Loucy (cell line): ENCODE results near the gene ARHGAP32.

Experiments used
- H2AFZ ChIP-seq: fragments of 200-600 bp; sonication (generic); 2 replicates; pipeline ENCODE4 v1.6.0; 2016; ENCODE audit warnings: antibody characterized with exemption, mild to moderate bottlenecking, low read length, moderate library complexity
- H3F3A ChIP-seq: fragments of 200-600 bp; 2 replicates; pipeline ENCODE4 v1.6.0; 2016; ENCODE audit warnings: antibody characterized with exemption, low read depth, mild to moderate bottlenecking
- H3K27me3 ChIP-seq: fragments of 200-600 bp; sonication (generic); 2 replicates; pipeline ENCODE4 v1.6.1; 2014; ENCODE audit warnings: low read length, mild to moderate bottlenecking; ENCODE audit not compliant: insufficient read depth, poor library complexity, severe bottlenecking
- H3K36me3 ChIP-seq: fragments of 200-600 bp; sonication (generic); 2 replicates; pipeline ENCODE4 v1.6.1; 2016; ENCODE audit warnings: low read length; ENCODE audit not compliant: insufficient read depth
- H3K4me1 ChIP-seq: fragments of 200-600 bp; sonication (generic); 2 replicates; pipeline ENCODE4 v1.5.1; 2014; ENCODE audit warnings: low read length, mild to moderate bottlenecking; ENCODE audit not compliant: insufficient read depth, poor library complexity, severe bottlenecking
- H3K4me2 ChIP-seq: fragments of 200-600 bp; sonication (generic); 2 replicates; pipeline ENCODE4 v1.6.0; 2014; ENCODE audit warnings: antibody characterized with exemption, low read length, low read depth, mild to moderate bottlenecking; ENCODE audit not compliant: poor library complexity, severe bottlenecking
- H3K4me3 ChIP-seq: fragments of 200-600 bp; sonication (generic); 2 replicates; pipeline ENCODE4 v1.5.1; 2014; ENCODE audit warnings: low read length, mild to moderate bottlenecking, mixed read lengths; ENCODE audit not compliant: poor library complexity, severe bottlenecking
- H3K79me2 ChIP-seq: fragments of 200-600 bp; sonication (generic); 2 replicates; pipeline ENCODE4 v1.6.1; 2014; ENCODE audit warnings: low read length; ENCODE audit not compliant: insufficient read depth
- H3K9ac ChIP-seq: fragments of 200-600 bp; sonication (generic); 2 replicates; pipeline ENCODE4 v1.6.0; 2014; ENCODE audit warnings: mild to moderate bottlenecking, low read depth, low read length, moderate library complexity; ENCODE audit not compliant: poor library complexity, severe bottlenecking
- H3K9me2 ChIP-seq: fragments of 200-600 bp; sonication (generic); replicated peaks from 2 replicates; pipeline ENCODE4 v1.6.1; 2016; ENCODE audit warnings: low read depth, low read length, mixed read lengths
- H3K9me3 ChIP-seq: fragments of 200-600 bp; sonication (generic); 2 replicates; pipeline ENCODE4 v1.6.1; 2014; ENCODE audit warnings: mild to moderate bottlenecking, antibody characterized with exemption, low read length, low read depth; ENCODE audit not compliant: insufficient read depth
- H4K20me1 ChIP-seq: fragments of 200-600 bp; sonication (generic); 2 replicates; pipeline ENCODE4 v1.6.0; 2014; ENCODE audit warnings: antibody characterized with exemption, low read length, mild to moderate bottlenecking; ENCODE audit not compliant: insufficient read depth, poor library complexity, severe bottlenecking
- CTCF ChIP-seq: fragments of 200-600 bp; sonication (generic); conservative IDR thresholded peaks from 2 replicates; pipeline ENCODE4 v1.5.1; 2014; ENCODE audit warnings: mild to moderate bottlenecking, antibody characterized with exemption, low read length
- EZH2phosphoT487 ChIP-seq: fragments of 200-600 bp; IDR thresholded peaks from 2 replicates; pipeline ENCODE4 v1.6.1; 2018; ENCODE audit warnings: antibody characterized with exemption, mild to moderate bottlenecking, moderate library complexity, borderline replicate concordance

Gene ARHGAP32

GRCh38 chr11:129224538-129224937, 32.4 kb upstream of the ARHGAP32 start:
- H2AFZ ChIP-seq, result no peak overlapping the region
- no peaks in the 10 kb centered on the region for H3F3A ChIP-seq
- H3K9me2 ChIP-seq, result no peaks in the 10 kb centered on the region
- no peaks in the 10 kb centered on the region for H3K27me3 ChIP-seq
- no peak overlapping the region for H3K9ac ChIP-seq
- H4K20me1 ChIP-seq, result no peaks in the 10 kb centered on the region
- no peak overlapping the region for H3K4me3 ChIP-seq
- peaks cover 7% of the 10 kb centered on the region for H3K4me1 ChIP-seq
- peaks cover 50% of the 10 kb centered on the region for H3K79me2 ChIP-seq
- H3K36me3 ChIP-seq, result no peaks in the 10 kb centered on the region
- H3K9me3 ChIP-seq, result peaks cover 14% of the 10 kb centered on the region
- no peak for TF ChIP-seq CTCF
- no peak for TF ChIP-seq EZH2phosphoT487
- H3K4me2 ChIP-seq, result no peak overlapping the region

- H3F3A ChIP-seq, result no peaks in the 10 kb centered on the region
- H4K20me1 ChIP-seq, result no peaks in the 10 kb centered on the region
- no peaks in the 10 kb centered on the region for H3K9me2 ChIP-seq
- H3K9ac ChIP-seq, result no peak overlapping the region
- no peak overlapping the region for H2AFZ ChIP-seq
- H3K79me2 ChIP-seq, result peaks cover 51% of the 10 kb centered on the region
- no peaks in the 10 kb centered on the region for H3K36me3 ChIP-seq
- TF ChIP-seq EZH2phosphoT487 (no peak), CTCF (no peak)
- H3K4me2 ChIP-seq, result no peak overlapping the region
- H3K27me3 ChIP-seq, result no peaks in the 10 kb centered on the region
- H3K9me3 ChIP-seq, result peaks cover 14% of the 10 kb centered on the region
- no peak overlapping the region for H3K4me3 ChIP-seq
- peaks cover 7% of the 10 kb centered on the region for H3K4me1 ChIP-seq
Observed at GRCh38 chr11:129223701-129224149, 31.6 kb upstream of the ARHGAP32 start.

GRCh38 chr11:129223260-129223659, 31.1 kb upstream of the ARHGAP32 start:
- Histone ChIP-seq H3F3A (no peaks in the 10 kb centered on the region), H3K9ac (no peak overlapping the region), H2AFZ (no peak overlapping the region), H3K79me2 (peaks cover 51% of the 10 kb centered on the region), H3K9me2 (no peaks in the 10 kb centered on the region), H3K9me3 (peaks cover 14% of the 10 kb centered on the region), H3K4me3 (no peak overlapping the region), H3K36me3 (no peaks in the 10 kb centered on the region), H4K20me1 (no peaks in the 10 kb centered on the region), H3K4me2 (no peak overlapping the region), H3K27me3 (no peaks in the 10 kb centered on the region), H3K4me1 (peaks cover 7% of the 10 kb centered on the region)
- TF ChIP-seq EZH2phosphoT487, result no peak

GRCh38 chr11:129222158-129222557, 30.0 kb upstream of the ARHGAP32 start:
- no peak overlapping the region for H3K9ac ChIP-seq
- no peaks in the 10 kb centered on the region for H3F3A ChIP-seq
- peaks cover 7% of the 10 kb centered on the region for H3K4me1 ChIP-seq
- H3K9me3 ChIP-seq, result peaks cover 14% of the 10 kb centered on the region; the same call in 1 of the 2 replicates
- H3K27me3 ChIP-seq, result no peaks in the 10 kb centered on the region
- no peak for TF ChIP-seq CTCF
- TF ChIP-seq EZH2phosphoT487, result no peak
- no peaks in the 10 kb centered on the region for H3K9me2 ChIP-seq
- H3K79me2 ChIP-seq, result peaks cover 47% of the 10 kb centered on the region
- H4K20me1 ChIP-seq, result no peaks in the 10 kb centered on the region
- H3K4me3 ChIP-seq, result no peak overlapping the region
- H3K4me2 ChIP-seq, result no peak overlapping the region
- no peak overlapping the region for H2AFZ ChIP-seq
- no peaks in the 10 kb centered on the region for H3K36me3 ChIP-seq
